SK-N-SH treated with all-trans-retinoic acid at 6 μM for 48 hours (cell line): ENCODE measurements around the gene RBM14.

Source experiments
- ATAC-seq: fragments of 200-7000 bp; cut with Tn5 transposase; 3 replicates; pipeline ENCODE4 v1.9.1; 2020; ENCODE audit warnings: mild to moderate bottlenecking, moderate library complexity
- ARNTL ChIP-seq: fragments of 450-650 bp; formaldehyde crosslinking; IDR thresholded peaks from 2 replicates; pipeline ENCODE4 v1.5.0; 2020; ENCODE audit warnings: low read depth, mild to moderate bottlenecking, moderate library complexity, borderline replicate concordance
- BACH2 ChIP-seq: fragments of 250-450 bp; sonication (Bioruptor Pico); IDR thresholded peaks from 2 replicates; pipeline ENCODE4 v1.9.0; 2021; ENCODE audit warnings: mild to moderate bottlenecking, borderline replicate concordance
- CSDC2 ChIP-seq: fragments of 250-450 bp; sonication (Bioruptor Pico); IDR thresholded peaks from 2 replicates; pipeline ENCODE4 v1.5.0; 2020; ENCODE audit warnings: mild to moderate bottlenecking, moderate library complexity
- CSRNP3 ChIP-seq: fragments of 250-450 bp; sonication (Bioruptor Pico); IDR thresholded peaks from 2 replicates; pipeline ENCODE4 v1.5.1; 2021; ENCODE audit warnings: mild to moderate bottlenecking, moderate library complexity
- ISL1 ChIP-seq: fragments of 250-450 bp; sonication (Bioruptor Pico); IDR thresholded peaks from 2 replicates; pipeline ENCODE4 v2.1.2; 2022; ENCODE audit warnings: mild to moderate bottlenecking, moderate library complexity
- PATZ1 ChIP-seq: fragments of 250-450 bp; sonication (Bioruptor Pico); IDR thresholded peaks from 2 replicates; pipeline ENCODE4 v1.8.0; 2020; ENCODE audit warnings: mild to moderate bottlenecking, moderate library complexity, borderline replicate concordance
- POU6F1 ChIP-seq: fragments of 250-450 bp; sonication (Bioruptor Pico); IDR thresholded peaks from 2 replicates; pipeline ENCODE4 v1.8.0; 2021; ENCODE audit warnings: low read depth, mild to moderate bottlenecking, moderate library complexity, borderline replicate concordance
- PPARA ChIP-seq: fragments of 250-450 bp; sonication (Bioruptor Pico); IDR thresholded peaks from 2 replicates; pipeline ENCODE4 v1.5.0; 2020; ENCODE audit warnings: mild to moderate bottlenecking, borderline replicate concordance
- RARB ChIP-seq: fragments of 250-450 bp; sonication (Bioruptor Pico); IDR thresholded peaks from 2 replicates; pipeline ENCODE4 v1.8.0; 2021; ENCODE audit warnings: mild to moderate bottlenecking, moderate library complexity
- SNAI2 ChIP-seq: fragments of 250-450 bp; sonication (Bioruptor Pico); IDR thresholded peaks from 2 replicates; pipeline ENCODE4 v1.5.0; 2020; ENCODE audit warnings: mild to moderate bottlenecking, moderate library complexity
- TCF4 ChIP-seq: fragments of 250-450 bp; sonication (Bioruptor Pico); IDR thresholded peaks from 2 replicates; pipeline ENCODE4 v1.8.0; 2021; ENCODE audit warnings: mild to moderate bottlenecking, moderate library complexity, borderline replicate concordance
- TOX ChIP-seq: fragments of 250-450 bp; sonication (Bioruptor Pico); IDR thresholded peaks from 2 replicates; pipeline ENCODE4 v1.8.0; 2021; ENCODE audit warnings: mild to moderate bottlenecking, moderate library complexity, borderline replicate concordance
- ZC3H10 ChIP-seq: fragments of 250-450 bp; sonication (Bioruptor Pico); IDR thresholded peaks from 2 replicates; pipeline ENCODE4 v1.5.1; 2021; ENCODE audit warnings: mild to moderate bottlenecking, moderate library complexity
- ZFP3 ChIP-seq: fragments of 250-450 bp; sonication (Bioruptor Pico); IDR thresholded peaks from 2 replicates; pipeline ENCODE4 v1.5.0; 2020; ENCODE audit warnings: mild to moderate bottlenecking, moderate library complexity
- ZFP30 ChIP-seq: fragments of 450-650 bp; formaldehyde crosslinking; IDR thresholded peaks from 2 replicates; pipeline ENCODE4 v1.5.0; 2022; ENCODE audit warnings: mild to moderate bottlenecking, moderate library complexity
- ZNF565 ChIP-seq: fragments of 450-650 bp; formaldehyde crosslinking; conservative IDR thresholded peaks from 2 replicates; pipeline ENCODE4 v1.5.0; 2020; ENCODE audit warnings: low read depth, mild to moderate bottlenecking, moderate library complexity
- ZNF70 ChIP-seq: fragments of 450-650 bp; formaldehyde crosslinking; IDR thresholded peaks from 2 replicates; pipeline ENCODE4 v1.5.0; 2020; ENCODE audit warnings: mild to moderate bottlenecking, moderate library complexity
- ZNF8 ChIP-seq: fragments of 450-650 bp; formaldehyde crosslinking; IDR thresholded peaks from 2 replicates; pipeline ENCODE4 v1.5.0; 2020; ENCODE audit warnings: mild to moderate bottlenecking, moderate library complexity
- TF ChIP-seq, protein P1 (sequence below): fragments of 250-450 bp; sonication (Bioruptor Pico); IDR thresholded peaks from 2 replicates; pipeline ENCODE4 v1.5.0; 2020; ENCODE audit warnings: mild to moderate bottlenecking, moderate library complexity
- TF ChIP-seq, protein P2 (sequence below): fragments of 250-450 bp; sonication (Bioruptor Pico); IDR thresholded peaks from 2 replicates; pipeline ENCODE4 v1.5.1; 2020; ENCODE audit warnings: low read depth, mild to moderate bottlenecking, moderate library complexity

The RBM14 gene

DNA sequence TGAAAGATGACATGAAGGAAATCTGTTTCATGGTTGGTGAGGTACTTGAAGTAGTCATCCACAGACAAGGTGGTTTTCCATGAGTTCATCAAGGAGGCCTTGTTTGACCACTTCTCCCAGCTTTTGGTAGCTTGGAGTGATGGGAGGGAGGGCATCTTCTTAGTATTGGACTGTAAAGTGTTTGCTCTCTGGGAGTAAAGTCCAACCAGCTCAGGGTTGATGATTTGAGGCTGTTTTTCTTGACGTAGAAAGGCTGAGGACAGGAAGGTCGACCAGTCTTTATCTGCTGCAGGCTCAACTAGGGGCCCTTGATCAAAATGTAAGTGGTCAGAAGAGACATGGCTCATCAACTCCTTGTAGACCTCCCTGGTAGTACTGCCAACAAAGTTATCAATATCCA, 25.3 kb upstream of the RBM14 start:
- TF ChIP-seq, protein P1, sequence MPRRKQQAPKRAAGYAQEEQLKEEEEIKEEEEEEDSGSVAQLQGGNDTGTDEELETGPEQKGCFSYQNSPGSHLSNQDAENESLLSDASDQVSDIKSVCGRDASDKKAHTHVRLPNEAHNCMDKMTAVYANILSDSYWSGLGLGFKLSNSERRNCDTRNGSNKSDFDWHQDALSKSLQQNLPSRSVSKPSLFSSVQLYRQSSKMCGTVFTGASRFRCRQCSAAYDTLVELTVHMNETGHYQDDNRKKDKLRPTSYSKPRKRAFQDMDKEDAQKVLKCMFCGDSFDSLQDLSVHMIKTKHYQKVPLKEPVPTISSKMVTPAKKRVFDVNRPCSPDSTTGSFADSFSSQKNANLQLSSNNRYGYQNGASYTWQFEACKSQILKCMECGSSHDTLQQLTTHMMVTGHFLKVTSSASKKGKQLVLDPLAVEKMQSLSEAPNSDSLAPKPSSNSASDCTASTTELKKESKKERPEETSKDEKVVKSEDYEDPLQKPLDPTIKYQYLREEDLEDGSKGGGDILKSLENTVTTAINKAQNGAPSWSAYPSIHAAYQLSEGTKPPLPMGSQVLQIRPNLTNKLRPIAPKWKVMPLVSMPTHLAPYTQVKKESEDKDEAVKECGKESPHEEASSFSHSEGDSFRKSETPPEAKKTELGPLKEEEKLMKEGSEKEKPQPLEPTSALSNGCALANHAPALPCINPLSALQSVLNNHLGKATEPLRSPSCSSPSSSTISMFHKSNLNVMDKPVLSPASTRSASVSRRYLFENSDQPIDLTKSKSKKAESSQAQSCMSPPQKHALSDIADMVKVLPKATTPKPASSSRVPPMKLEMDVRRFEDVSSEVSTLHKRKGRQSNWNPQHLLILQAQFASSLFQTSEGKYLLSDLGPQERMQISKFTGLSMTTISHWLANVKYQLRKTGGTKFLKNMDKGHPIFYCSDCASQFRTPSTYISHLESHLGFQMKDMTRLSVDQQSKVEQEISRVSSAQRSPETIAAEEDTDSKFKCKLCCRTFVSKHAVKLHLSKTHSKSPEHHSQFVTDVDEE, result no peak
- TF ChIP-seq ISL1 (CRISPR knock-in tag) (no peak), PPARA (CRISPR knock-in tag) (no peak), PATZ1 (CRISPR knock-in tag) (no peak), SNAI2 (CRISPR knock-in tag) (no peak), ZFP3 (CRISPR knock-in tag) (no peak), TOX (no peak), RARB (CRISPR knock-in tag) (no peak), POU6F1 (CRISPR knock-in tag) (no peak), CSDC2 (no peak), ARNTL (CRISPR knock-in tag) (no peak), ZNF70 (no peak), BACH2 (no peak), TCF4 (CRISPR knock-in tag) (no peak), ZNF565 (CRISPR knock-in tag) (no peak), ZNF8 (no peak), CSRNP3 (CRISPR knock-in tag) (no peak), ZFP30 (CRISPR knock-in tag) (no peak), ZC3H10 (no peak)
- TF ChIP-seq, protein P2, sequence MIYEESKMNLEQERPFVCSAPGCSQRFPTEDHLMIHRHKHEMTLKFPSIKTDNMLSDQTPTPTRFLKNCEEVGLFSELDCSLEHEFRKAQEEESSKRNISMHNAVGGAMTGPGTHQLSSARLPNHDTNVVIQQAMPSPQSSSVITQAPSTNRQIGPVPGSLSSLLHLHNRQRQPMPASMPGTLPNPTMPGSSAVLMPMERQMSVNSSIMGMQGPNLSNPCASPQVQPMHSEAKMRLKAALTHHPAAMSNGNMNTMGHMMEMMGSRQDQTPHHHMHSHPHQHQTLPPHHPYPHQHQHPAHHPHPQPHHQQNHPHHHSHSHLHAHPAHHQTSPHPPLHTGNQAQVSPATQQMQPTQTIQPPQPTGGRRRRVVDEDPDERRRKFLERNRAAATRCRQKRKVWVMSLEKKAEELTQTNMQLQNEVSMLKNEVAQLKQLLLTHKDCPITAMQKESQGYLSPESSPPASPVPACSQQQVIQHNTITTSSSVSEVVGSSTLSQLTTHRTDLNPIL (CRISPR knock-in tag), result no peak

GRCh38 chr11:66592457-66593302, 23.8 kb upstream of the RBM14 start, which contains the start of the genes CCDC87 and CCS:
Gene CCDC87, minus strand, starts transcription at chr11:66593063. Its CDS starts 48 bp downstream, at chr11:66593015.
Gene CCS, plus strand, starts transcription at chr11:66593185. Its CDS starts 77 bp downstream, at chr11:66593262.
- peak; percentile 99 for ATAC-seq
- TF ChIP-seq ZC3H10, result no peak
- 0 out of 2 replicates have a peak, but pooled peaks have one; percentile 33 for TF ChIP-seq ZFP3 (CRISPR knock-in tag)
- TF ChIP-seq TCF4 (CRISPR knock-in tag), result no peak
- TF ChIP-seq PATZ1 (CRISPR knock-in tag), result no peak
- TF ChIP-seq, protein P1, result peak; percentile 18; the same call in 1 of the 2 replicates

More for the DNA sequence above, 25.3 kb upstream of the RBM14 start:
- ATAC-seq, result no peak
